Inflammatory macrophage treated with lipopolysaccharide for 1 hour (primary cell): ENCODE data around the gene OSER1.

Experiments
- DNase-seq, 2 donors: peaks; one replicate each; pipeline ENCODE4 v3.0.0-alpha.2; 2020 to 2022

The OSER1 gene

DNA sequence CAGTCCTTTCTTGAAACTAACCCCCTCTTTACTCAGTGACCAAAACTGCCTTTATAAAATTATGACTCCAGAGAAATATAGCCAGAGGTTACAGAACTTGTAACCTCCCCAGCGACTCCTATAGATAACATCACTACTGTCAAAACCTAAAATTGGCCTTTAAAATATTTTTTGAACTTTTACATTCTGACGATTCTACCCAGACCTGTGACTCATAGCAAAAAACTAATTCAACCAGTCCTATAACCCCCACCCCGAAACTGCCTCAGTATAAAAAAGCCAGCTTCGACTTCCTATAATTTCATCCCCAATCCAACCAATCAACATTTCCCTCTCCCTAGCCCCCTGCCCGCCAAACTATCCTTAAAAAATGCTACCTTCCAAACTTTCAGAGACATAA, 37.5 kb downstream of the OSER1 start:
- no peak for DNase-seq

DNA sequence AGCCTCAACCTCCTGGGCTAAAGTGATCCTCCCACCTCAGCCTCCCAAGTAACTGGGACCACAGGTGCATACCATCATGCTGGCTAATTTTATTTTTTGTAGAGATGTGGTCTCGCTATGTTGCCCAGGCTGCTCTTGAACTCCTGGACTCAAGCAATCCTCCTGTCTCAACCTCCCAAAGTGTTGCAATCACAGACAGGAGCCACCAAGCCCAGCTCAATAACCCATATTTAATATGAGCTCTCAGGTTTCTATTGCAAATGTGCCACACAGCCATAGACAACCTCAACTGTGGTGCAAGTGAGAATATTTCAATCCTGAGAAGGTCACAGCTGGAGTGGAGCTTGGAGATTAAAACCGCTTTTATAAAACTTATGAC, 38.0 kb downstream of the OSER1 start:
- no peak for DNase-seq

DNA sequence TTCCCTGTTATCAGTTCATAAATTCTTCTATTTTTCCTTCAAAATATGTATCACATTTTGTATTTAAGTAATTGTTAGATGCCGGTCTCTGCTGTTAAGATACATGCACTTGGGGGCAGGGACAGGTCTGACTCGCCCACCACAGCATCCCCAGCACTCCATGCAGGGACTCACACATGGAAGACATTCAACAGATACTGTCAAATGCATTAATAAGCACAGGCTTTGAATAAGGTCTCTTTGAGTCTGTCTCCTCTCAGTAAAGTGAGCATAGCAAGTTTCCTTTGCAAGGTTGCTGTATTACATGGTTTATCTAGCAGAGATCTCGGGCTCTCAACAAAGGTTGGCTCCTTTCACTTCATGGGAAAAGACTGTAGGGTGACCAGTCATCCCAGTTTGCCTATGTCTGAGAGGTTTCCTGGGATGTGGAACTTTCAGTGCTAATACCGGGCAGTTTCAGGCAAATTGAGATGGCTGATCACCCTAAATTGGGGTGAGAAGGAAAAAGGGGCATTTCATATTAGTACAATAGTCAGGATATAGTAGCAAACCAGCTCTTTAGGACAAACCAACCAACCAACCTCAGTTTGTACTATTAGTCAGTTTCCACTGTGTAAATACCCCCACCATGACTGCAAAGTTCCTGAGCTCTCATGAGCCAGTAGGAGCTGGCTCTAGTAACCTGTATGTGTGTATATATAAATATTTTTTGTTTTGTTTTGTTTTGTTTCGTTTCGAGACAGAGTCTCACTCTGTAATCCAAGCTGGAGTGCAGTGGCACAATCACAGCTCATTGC, 38.6 kb downstream of the OSER1 start:
- DNase-seq: no peak

DNA sequence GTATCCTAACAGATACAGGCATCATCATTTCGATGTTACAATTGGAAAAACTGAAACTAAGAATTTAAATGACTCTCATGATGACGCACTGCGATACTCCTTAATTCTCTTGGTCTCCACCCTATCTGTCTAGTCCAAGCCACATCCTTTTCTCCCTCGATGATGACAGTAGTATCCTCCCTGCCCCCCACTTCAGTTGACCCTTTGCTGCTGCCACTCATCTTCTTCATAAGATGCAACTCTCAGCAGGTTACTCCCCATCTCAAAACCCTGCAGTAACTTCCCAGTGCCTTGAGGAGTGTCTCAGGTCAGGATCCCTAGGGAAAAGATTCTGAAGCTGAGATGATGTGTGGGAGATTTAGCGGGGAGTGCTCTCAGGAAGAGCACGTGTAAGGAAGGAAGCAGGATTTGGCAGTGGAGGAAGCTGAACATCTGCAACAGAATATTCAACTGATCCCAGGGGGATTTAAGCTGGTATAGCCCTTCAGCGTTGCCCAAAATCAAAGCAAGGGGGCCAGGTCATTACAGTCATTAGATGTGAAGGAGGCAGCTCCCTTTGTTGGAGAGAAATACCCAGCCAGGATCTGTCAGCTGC, 39.7 kb downstream of the OSER1 start:
- no peak for DNase-seq

DNA sequence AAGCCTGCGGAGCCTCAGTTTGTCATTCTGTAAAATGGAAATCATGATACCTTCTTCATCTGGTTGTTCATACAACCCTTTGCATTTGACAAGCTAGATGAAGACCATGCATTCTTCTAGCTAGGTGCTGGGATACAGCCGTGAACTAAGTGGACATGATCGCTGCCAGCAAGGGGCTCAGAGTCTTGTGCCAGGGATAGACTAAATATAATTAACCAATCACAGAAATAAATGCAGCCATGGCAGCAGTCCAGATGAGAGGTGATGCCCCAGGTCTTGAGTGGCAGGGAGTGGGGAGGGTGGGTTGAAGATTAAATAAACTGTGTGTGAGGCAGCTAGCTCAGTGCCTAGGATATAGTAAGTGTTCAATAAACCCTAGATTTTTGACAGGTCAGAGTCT, 42.8 kb downstream of the OSER1 start:
- DNase-seq: no peak

DNA sequence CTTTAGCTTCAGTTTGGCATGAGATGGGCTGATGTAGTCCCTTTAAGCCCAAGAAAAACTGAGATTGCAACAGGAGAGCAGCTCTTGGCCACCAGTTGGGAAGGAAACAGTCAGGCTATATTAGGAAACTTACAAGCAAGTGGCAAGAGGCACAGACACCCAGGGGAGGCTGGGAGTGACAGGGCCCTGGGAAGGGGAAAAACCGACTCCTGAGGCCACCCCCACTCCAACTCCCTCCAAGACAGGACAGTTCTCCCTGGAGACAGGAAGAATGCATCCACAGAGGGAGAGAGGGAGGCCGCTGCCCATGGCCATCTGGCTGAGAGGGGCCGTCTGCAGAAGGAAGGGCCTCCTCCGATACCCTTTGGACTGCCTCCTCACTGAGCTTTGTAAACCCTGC, 44.1 kb downstream of the OSER1 start:
- no peak for DNase-seq

DNA sequence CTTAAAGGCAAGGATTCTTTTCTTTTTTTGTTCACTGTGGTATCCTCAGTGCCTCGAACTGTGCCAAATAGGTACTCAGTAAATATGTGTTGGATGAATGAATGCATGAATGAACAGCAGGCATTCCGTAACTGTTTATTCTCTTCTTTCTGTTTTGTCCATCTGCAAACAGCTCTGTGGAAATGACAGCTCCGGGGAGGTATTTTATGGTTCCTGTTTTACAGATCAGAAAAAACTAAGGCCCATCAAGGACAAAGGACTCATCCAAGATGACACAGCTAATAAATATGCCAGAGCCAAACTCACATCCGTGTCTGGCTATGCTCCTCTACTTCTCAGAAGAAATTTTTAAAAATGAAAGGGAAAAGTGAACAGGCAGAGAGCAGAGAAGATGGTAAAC, 44.6 kb downstream of the OSER1 start:
- no peak for DNase-seq

DNA sequence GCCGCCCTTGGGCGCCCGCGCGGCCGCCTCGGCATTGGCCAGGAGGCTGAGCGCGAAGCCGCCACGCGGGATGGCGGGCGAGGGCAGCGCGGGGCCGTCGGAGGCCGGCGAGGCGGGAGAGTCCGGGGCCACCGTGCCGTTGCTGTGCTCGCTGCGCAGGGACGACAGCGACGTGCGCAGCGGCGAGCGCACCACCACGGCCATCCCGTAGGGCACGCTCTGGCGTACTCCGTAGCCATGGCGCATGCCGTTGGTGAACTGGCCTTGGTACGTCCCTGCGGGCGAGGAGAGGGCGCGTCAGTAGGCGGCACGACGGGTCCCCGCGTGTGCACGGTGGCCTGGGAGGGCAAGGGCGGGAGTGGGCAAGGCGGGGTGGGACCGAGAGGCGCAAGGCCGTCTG, 50.4 kb downstream of the OSER1 start:
- DNase-seq: no peak

DNA sequence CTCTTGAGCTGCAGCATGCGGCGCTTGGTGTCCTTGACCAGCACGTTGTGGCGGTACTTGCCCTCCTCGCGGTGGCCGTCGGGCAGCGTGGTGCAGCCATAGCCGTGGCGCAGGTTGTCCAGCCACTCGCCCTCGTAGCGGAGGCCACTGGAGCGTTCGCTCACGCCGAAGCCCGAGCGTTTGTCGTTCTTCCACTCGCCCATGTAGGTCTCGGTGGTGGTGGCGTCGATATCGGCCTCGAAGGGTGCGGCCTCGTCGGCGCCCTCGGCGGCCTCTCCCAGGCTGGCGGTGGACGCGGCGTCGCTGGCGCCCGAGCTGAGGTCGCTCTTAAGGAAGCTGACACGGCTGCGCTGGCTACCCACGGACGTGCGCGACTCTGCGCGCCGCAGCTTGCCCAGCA, 50.9 kb downstream of the OSER1 start:
- no peak for DNase-seq

DNA sequence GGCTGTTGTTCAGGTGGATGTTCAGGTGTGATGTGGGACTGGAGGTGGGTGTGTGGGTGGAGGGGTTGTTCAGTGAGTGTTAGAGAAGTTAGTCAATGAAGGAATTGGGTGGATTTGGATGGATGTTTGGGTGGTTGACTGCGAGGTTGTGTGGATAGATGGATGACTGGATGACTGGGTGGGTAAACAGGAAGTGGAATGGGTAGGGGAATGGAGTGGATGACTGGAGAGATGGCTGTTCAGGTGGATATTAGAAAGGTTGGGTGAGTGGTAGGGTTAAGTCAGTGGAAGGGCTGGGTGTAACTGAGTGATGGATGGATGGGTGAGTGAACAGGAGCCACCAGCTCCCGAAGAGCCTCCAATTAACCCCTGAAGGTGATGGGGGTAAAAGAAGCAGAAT, 51.4 kb downstream of the OSER1 start:
- DNase-seq: no peak

DNA sequence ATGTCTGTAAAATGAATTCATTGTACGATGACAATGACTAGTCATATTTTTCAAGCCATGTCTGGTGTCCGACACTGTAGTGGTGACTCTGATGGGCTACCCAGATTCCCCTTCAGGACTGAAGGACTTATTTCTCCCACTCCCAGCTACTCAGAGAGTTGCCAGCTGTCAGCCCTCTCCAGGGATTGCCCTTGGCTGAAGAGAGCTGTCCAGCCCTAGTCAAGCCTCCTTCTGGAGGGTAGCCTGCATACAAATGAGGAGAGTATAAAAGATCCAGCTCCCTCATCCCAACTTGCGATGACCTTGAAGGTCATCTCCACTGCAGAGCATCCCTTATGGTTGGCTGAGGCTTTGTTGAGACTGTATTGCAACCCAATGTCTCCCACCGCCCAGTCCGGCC, 53.5 kb downstream of the OSER1 start:
- no peak for DNase-seq

DNA sequence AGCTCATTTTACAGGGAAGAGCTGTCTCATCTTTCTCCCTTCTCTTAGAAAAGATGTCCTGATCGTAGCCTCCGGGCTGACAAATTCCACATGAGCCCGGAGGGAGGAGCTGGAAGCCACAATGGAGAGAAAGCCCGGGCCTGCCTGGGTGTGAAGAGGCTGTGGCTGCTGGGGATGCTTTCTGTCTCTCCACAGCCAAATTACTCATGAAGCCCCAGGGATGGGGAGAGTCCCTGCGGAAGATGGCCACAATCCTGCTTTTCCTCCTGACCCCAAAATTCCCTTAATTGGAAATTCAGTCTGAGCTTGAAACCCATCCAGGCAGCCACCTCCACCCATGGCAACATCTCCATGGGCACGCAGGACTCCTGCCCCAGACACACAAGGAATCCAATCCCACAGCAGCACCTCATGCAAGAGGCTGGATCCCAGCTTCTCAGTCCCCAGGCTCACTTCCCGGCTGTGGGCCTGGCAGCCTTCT, 56.0 kb downstream of the OSER1 start:
- no peak for DNase-seq

DNA sequence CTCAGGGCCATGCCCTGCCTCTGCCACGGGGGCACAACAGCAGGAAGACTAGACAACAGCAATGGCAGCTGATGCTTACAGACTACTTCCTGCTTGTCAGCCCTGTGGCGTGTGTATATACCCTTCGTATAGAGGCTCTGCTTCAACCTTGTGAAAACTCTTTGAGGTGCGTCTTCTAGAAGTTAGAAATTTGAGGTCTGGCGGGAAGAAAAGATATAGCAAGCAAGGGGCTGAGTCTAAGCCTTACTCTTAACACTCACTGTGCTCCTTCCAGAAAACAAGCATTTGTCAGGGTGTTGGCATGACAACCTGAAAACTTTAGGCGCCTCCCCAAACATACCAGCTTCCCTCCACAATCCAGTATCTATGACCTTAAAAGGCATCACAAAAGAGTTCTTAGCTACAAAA, 56.9 kb downstream of the OSER1 start:
- DNase-seq: no peak

DNA sequence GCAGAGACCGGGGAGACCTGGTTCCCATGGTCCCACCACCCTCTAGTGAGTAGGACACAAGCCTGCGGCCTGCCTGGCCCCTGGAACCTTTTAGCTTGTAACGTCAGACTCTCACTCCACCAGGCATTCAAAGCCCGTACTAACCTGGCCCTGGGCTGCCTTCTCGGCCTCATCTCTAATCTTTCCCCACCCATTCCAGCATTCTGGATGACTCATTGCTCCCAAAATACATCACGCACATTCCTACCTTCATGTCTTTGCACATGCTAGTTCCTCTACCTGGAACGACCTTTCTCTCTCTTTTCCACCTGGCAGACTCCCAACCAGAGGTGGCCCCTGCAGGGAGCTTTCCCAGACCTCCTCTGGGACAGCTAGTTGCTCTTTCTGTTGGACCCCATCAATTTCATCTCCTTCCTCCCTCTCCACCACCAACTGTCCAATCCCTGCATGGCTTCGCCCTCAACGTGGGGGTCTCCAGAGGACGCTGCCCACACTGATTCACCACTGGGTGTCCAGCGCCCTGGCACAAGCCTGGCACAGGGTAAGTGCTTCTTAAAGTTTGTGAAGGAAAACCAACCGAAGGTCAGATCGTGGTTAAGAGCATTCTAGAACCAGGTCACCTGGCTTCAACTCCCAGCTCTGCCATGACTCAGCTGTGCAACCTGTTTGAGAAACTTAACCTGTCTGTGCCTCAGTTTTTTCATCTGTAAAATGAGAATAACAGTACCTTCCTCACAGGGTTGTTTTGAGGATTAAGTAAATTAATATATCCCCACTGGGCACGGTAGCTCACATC, 58.8 kb downstream of the OSER1 start:
- DNase-seq: no peak

DNA sequence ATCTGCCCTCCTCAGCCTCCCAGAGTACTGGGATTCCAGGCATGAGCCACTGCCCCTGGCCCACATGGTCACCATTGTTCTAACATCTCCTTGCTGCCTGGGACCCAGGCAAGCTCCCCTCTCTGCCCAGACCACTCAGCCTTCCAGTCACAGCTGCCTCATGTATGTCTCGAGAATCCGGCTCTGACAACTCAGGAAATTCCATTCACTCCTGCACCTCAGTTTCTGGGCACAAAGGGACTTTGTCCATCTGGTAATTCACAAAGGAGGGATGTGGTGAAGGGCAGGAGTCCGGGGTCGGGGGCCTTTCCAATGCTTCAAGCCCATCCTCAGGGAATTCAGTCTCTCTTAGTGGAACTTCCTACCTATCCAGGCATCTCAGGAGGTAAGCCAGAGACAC, 64.3 kb downstream of the OSER1 start:
- no peak for DNase-seq
